Cardiac fibroblast (primary cell): ENCODE results near the gene GDF10.

Experiments
- DNase-seq, 2 donors: peaks; one replicate each; pipeline versions ENCODE4 v3.0.0 to v3.0.0-alpha.2; 2010; ENCODE audit warnings: low read depth in 2 of 2
- H3K4me3 ChIP-seq, 2 donors: replicated peaks in 1 of 2; 1 replicate in 1 of 2; 2 replicates in 1 of 2; pipeline ENCODE4 v1.5.1; 2011; ENCODE audit warnings: low read depth in 2 of 2, low read length in 2 of 2, mild to moderate bottlenecking in 2 of 2, moderate library complexity in 1 of 2
- CTCF ChIP-seq: IDR thresholded peaks from one replicate; pipeline ENCODE4 v1.5.1; 2011; ENCODE audit warnings: low read depth, mild to moderate bottlenecking, low read length, inconsistent platforms

GDF10 gene

GRCh38 chr10:47278720-47279119 is 21.3 kb upstream of the GDF10 start:
- TF ChIP-seq CTCF: no peak
- no peak for DNase-seq
- H3K4me3 ChIP-seq: no peak overlapping the region

GRCh38 chr10:47279276-47279675 is 20.7 kb upstream of the GDF10 start:
- DNase-seq: no peak
- H3K4me3 ChIP-seq: no peak overlapping the region
- no peak for TF ChIP-seq CTCF

GRCh38 chr10:47282005-47282656 is 17.9 kb upstream of the GDF10 start:
- no peak for TF ChIP-seq CTCF
- no peak overlapping the region for H3K4me3 ChIP-seq
- no peak for DNase-seq

GRCh38 chr10:47282657-47283018 is 17.4 kb upstream of the GDF10 start:
- no peak for TF ChIP-seq CTCF
- DNase-seq: no peak
- no peak overlapping the region for H3K4me3 ChIP-seq

- no peak for DNase-seq
- TF ChIP-seq CTCF: no peak
- H3K4me3 ChIP-seq: no peak overlapping the region
Measured at GRCh38 chr10:47283101-47283630, 16.8 kb upstream of the GDF10 start.

GRCh38 chr10:47283848-47284247 is 16.1 kb upstream of the GDF10 start:
- DNase-seq: no peak
- TF ChIP-seq CTCF: no peak
- no peak overlapping the region for H3K4me3 ChIP-seq

GRCh38 chr10:47285381-47286115 is 14.4 kb upstream of the GDF10 start:
- no peak overlapping the region for H3K4me3 ChIP-seq
- no peak for DNase-seq
- no peak for TF ChIP-seq CTCF
